Testis (tissue), 3 donors: ENCODE results near the gene SLC25A26. TPM values are rescaled to one million over a fixed set of nuclear protein-coding genes. Genes with fewer than 3 reads are reported as not detected.

Experiments
- DNase-seq: peaks from one replicate; pipeline ENCODE4 v3.0.0-alpha.2; 2019
- H3K27ac ChIP-seq, 2 donors: fragments of 200-600 bp; sonication (generic); one replicate each; pipeline ENCODE4 v1.5.1; 2019
- H3K27me3 ChIP-seq: fragments of 200-600 bp; sonication (generic); one replicate; pipeline ENCODE4 v1.5.1; 2019
- H3K36me3 ChIP-seq: fragments of 200-600 bp; sonication (generic); one replicate; pipeline ENCODE4 v1.5.1; 2017; ENCODE audit warnings: low read depth; ENCODE audit errors: missing control alignments
- H3K4me1 ChIP-seq: fragments of 200-600 bp; sonication (generic); one replicate; pipeline ENCODE4 v1.5.1; 2019
- H3K4me3 ChIP-seq, 2 donors: fragments of 200-600 bp; sonication (generic); one replicate each; pipeline ENCODE4 v1.5.1; 2017 to 2019
- H3K9me3 ChIP-seq: fragments of 200-600 bp; sonication (generic); one replicate; pipeline ENCODE4 v1.5.1; 2017
- POLR2A ChIP-seq: fragments of 450-650 bp; IDR thresholded peaks from one replicate; pipeline ENCODE4 v1.6.1; 2017; ENCODE audit warnings: antibody characterized with exemption, mild to moderate bottlenecking, moderate library complexity
- WGBS, 2 donors: methylation state at CpG; one replicate each; pipeline ENCODE4 v1.1.5; 2018; 5-methylcytosine and 5-hydroxymethylcytosine counted together
- intact Hi-C: fragments of 100-400 bp; cut with DNase I; formaldehyde crosslinking; loops from one replicate; pipeline ENCODE4 v1.15.1; 2023; ENCODE audit warnings: low total_unique reads
- polyA plus RNA-seq: library from polyadenylated mRNA; stranded (reverse); fragments of 350-450 nt; fragmentation: Illumina TruSeq; extraction: RNeasy Lipid Tissue Mini Kit (QIAGEN cat#74804); gene quantifications from one replicate; pipeline ENCODE4 v1.2.3, GENCODE V29; 2014; ENCODE audit warnings: low read depth, low replicate concordance; ENCODE audit not compliant: insufficient read depth
- total RNA-seq, 2 donors: library from RNA; depleted of rRNA; stranded (reverse); fragments of >200 nt; gene quantifications; one replicate each; pipeline ENCODE4 v1.2.3, GENCODE V29; 2016
- TF ChIP-seq, protein P1 (sequence below), 3 experiments: fragments of 450-650 bp in 2 of 3; fragments of 200-600 bp in 1 of 3; sonication (generic) in 1 of 3; IDR thresholded peaks; one replicate each; pipeline ENCODE4 v1.5.1; 2016 to 2019; ENCODE audit warnings: antibody characterized with exemption in 3 of 3, mild to moderate bottlenecking in 2 of 3, moderate library complexity in 1 of 3

SLC25A26 gene
- total and polyA plus RNA-seq, 3 donors from 2014 or later = 29.7 to 30.5 (median 30.0) TPM

DNA sequence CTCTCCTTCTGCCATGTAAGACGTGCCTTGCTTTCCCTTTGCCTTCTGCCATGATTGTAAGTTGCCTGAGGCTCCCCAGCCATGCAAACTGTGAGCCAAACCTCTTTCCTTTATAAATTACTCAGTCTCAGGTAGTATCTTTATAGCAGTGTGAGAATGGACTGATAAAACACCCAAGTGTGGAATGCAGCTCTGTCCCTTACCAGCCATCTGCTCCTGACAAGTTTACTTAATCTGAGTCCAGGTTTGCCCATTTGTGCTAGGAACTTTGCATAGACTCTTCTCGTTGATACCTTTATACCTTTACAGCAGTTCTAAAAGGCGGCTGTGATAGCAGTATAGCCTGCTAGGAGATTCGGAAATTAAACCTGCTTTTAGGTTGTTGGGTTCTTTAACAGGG is 48.1 kb downstream of the SLC25A26 start:
- no peaks in the 10 kb centered on the region for H3K36me3 ChIP-seq
- no peaks in the 10 kb centered on the region for H3K9me3 ChIP-seq
- H3K4me1 ChIP-seq = no peaks in the 10 kb centered on the region
- no peak overlapping the region for H3K27ac ChIP-seq
- no peak overlapping the region for H3K4me3 ChIP-seq
- DNase-seq = no peak
- no peaks in the 10 kb centered on the region for H3K27me3 ChIP-seq
- TF ChIP-seq, protein P1, sequence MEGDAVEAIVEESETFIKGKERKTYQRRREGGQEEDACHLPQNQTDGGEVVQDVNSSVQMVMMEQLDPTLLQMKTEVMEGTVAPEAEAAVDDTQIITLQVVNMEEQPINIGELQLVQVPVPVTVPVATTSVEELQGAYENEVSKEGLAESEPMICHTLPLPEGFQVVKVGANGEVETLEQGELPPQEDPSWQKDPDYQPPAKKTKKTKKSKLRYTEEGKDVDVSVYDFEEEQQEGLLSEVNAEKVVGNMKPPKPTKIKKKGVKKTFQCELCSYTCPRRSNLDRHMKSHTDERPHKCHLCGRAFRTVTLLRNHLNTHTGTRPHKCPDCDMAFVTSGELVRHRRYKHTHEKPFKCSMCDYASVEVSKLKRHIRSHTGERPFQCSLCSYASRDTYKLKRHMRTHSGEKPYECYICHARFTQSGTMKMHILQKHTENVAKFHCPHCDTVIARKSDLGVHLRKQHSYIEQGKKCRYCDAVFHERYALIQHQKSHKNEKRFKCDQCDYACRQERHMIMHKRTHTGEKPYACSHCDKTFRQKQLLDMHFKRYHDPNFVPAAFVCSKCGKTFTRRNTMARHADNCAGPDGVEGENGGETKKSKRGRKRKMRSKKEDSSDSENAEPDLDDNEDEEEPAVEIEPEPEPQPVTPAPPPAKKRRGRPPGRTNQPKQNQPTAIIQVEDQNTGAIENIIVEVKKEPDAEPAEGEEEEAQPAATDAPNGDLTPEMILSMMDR (IDR thresholded peaks at IDR 0.05) = no peak
- no peak for TF ChIP-seq POLR2A
- intact Hi-C loops = no loop called here
- WGBS, 2 donors = 86 to 91% methylated on average over 4 of the region's 4 CpGs

DNA sequence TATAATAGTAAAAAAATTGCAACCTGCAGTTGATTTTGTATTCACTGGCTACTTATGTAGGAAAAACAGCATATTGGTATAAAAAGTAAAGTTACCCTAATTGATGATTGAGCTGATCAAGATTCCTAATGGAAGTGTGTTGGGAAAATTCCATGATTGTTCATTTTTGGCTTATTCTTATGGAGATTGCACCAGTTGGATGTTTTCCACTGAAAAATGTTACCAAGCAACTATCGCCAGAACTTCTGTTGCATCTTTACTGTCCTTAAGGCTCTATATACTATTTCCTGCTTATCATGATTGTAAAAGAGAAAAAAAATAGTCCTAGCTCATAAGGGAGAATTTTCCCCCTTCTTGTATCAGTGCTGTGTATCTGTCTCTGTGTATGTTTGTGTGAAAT is 48.6 kb downstream of the SLC25A26 start:
- TF ChIP-seq, protein P1 (IDR thresholded peaks at IDR 0.05) = no peak
- WGBS, 2 donors = 95 to 100% methylated on average over 1 of the region's 1 CpG
- intact Hi-C loops = no loop called here

DNA sequence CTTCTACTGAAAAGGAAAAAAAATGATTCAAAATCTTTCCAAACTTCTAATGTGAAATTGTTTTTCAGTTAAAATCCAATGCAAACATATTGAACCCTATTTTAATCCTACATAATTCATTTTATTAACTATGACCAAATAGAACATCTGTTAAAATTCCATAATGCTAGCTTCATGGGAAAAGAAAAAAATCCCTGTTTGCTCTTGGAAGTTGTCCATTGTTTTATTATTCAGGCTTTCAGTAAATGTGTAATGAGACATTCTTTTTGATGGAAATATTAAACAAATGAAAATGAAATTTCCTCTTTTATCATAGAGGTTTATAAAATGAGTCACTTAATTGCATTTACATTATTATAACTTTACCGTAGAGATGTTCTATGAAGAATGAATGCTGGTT is 49.5 kb downstream of the SLC25A26 start:
- H3K36me3 ChIP-seq = no peaks in the 10 kb centered on the region
- no peaks in the 10 kb centered on the region for H3K9me3 ChIP-seq
- TF ChIP-seq, protein P1 (IDR thresholded peaks at IDR 0.05) = no peak
- no peak for TF ChIP-seq POLR2A
- H3K27ac ChIP-seq = no peak overlapping the region
- H3K4me3 ChIP-seq = no peak overlapping the region
- DNase-seq = no peak
- H3K4me1 ChIP-seq = no peaks in the 10 kb centered on the region
- WGBS, 2 donors = 77 to 80% methylated on average over 1 of the region's 1 CpG
- intact Hi-C loops = no loop called here
- no peaks in the 10 kb centered on the region for H3K27me3 ChIP-seq

More for the DNA sequence above, 48.6 kb downstream of the SLC25A26 start:
- no peak for DNase-seq
- H3K27me3 ChIP-seq = no peaks in the 10 kb centered on the region
- no peaks in the 10 kb centered on the region for H3K9me3 ChIP-seq
- H3K36me3 ChIP-seq = no peaks in the 10 kb centered on the region
- no peak overlapping the region for H3K4me3 ChIP-seq
- H3K4me1 ChIP-seq = no peaks in the 10 kb centered on the region
- no peak overlapping the region for H3K27ac ChIP-seq

DNA sequence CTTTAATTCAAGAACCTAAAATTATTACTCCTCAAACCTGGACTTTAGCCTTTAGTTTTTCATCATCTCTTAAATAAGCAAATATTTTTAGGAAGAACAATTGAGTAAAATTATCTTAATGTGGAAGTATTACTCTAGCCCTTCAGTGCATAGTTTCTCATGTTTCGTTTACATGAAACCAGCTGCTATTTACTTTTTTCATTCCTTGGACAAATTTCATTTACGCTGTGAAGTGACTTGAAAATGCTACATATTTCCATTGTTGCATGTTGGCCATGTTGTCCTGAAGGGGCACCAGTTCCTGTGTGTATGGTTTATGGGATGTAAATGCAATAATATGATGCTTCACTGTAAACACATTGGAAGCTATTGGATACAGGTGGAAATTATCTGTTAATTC is 49.9 kb downstream of the SLC25A26 start:
- TF ChIP-seq POLR2A = no peak
- TF ChIP-seq, protein P1 (IDR thresholded peaks at IDR 0.05) = no peak
- Histone ChIP-seq H3K9me3 (no peaks in the 10 kb centered on the region), H3K4me3 (no peak overlapping the region), H3K27me3 (no peaks in the 10 kb centered on the region), H3K36me3 (no peaks in the 10 kb centered on the region), H3K27ac (no peak overlapping the region), H3K4me1 (no peaks in the 10 kb centered on the region)
- no peak for DNase-seq
- WGBS, 2 donors = 91 to 92% methylated on average over 2 of the region's 2 CpGs
- intact Hi-C loops = no loop called here

DNA sequence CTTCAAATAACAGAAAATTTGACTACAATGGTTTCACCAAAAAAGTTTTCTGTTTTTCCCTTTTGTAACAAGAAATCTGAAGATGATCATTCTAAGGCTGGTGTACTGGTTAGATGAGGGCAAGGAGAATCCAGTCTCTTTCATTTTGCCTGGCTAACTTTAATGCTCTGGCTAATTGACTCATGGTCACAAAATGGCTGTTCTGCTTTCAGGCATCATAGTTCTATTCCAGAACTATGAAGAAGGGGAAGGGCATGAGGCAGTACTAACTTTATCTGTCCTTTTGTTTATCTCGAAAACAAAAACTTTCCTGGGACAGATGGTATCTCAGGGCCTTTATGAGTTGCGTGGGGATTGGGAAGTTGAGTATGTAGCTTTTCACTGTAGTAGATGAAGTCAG is 50.4 kb downstream of the SLC25A26 start:
- Histone ChIP-seq H3K36me3 (no peaks in the 10 kb centered on the region), H3K27me3 (no peaks in the 10 kb centered on the region), H3K4me1 (no peaks in the 10 kb centered on the region), H3K9me3 (no peaks in the 10 kb centered on the region), H3K27ac (no peak overlapping the region), H3K4me3 (no peak overlapping the region)
- intact Hi-C loops = no loop called here
- 93 to 96% methylated on average over 2 of the region's 2 CpGs for WGBS, 2 donors
- no peak for TF ChIP-seq POLR2A
- TF ChIP-seq, protein P1 (IDR thresholded peaks at IDR 0.05) = no peak
- no peak for DNase-seq
